Activated CD8-positive, alpha-beta memory T cell treated with anti-CD3 and anti-CD28 coated beads for 1 hour (primary cell): ENCODE measurements around the gene CSRNP2.
A peak's percentile ranks its signal among the peaks of the same experiment; 100 is the strongest.
"Not testable (repeated sequence)": the region's sequence is repeated elsewhere in the genome, so short reads cannot be mapped to it uniquely, and the experiment has no call there.

ENCODE experiments used
- DNase-seq, 2 donors: peaks; one replicate each; pipeline ENCODE4 v3.0.0-alpha.2; 2020; ENCODE audit warnings: low read depth in 1 of 2; ENCODE audit errors: extremely low read depth in 1 of 2

CSRNP2 gene

GRCh38 chr12:51083126-51083833 is at the start of gene CSRNP2:
CSRNP2 (minus strand) TSS chr12:51083596; CDS start chr12:51076561, 7,035 bp downstream.
- peak; percentile 86 to 88 for DNase-seq

- no peak for DNase-seq
Observed at GRCh38 chr12:51132693-51133092, 49.3 kb upstream of the CSRNP2 start.

GRCh38 chr12:51131745-51132521 is 48.5 kb upstream of the CSRNP2 start:
- no peak for DNase-seq

GRCh38 chr12:51128919-51129318 is 45.5 kb upstream of the CSRNP2 start:
- no peak for DNase-seq

GRCh38 chr12:51127050-51127729 is 43.8 kb upstream of the CSRNP2 start:
- no peak for DNase-seq

- DNase-seq: no peak
Observed at GRCh38 chr12:51126297-51126696, 42.9 kb upstream of the CSRNP2 start.

- DNase-seq: no peak
Observed at GRCh38 chr12:51124504-51124903, 41.1 kb upstream of the CSRNP2 start.

GRCh38 chr12:51122844-51123243 is 39.4 kb upstream of the CSRNP2 start:
- no peak for DNase-seq

- no peak for DNase-seq
Observed at GRCh38 chr12:51118706-51119105, 35.3 kb upstream of the CSRNP2 start.

GRCh38 chr12:51115533-51115932 is 32.1 kb upstream of the CSRNP2 start:
- no peak for DNase-seq

GRCh38 chr12:51108136-51108535 is 24.7 kb upstream of the CSRNP2 start:
- no peak for DNase-seq

- no peak for DNase-seq
Observed at GRCh38 chr12:51103977-51104376, 20.6 kb upstream of the CSRNP2 start.

- no peak for DNase-seq
Observed at GRCh38 chr12:51098611-51099010, 15.2 kb upstream of the CSRNP2 start.

GRCh38 chr12:51090705-51091229 is 7.4 kb upstream of the CSRNP2 start:
- no peak for DNase-seq

- DNase-seq: no peak
Observed at GRCh38 chr12:51087818-51088217, 4.4 kb upstream of the CSRNP2 start.

- DNase-seq: no peak
Observed at GRCh38 chr12:51086933-51087332, 3.5 kb upstream of the CSRNP2 start.

- DNase-seq: no peak
Observed at GRCh38 chr12:51085757-51086156, 2.4 kb upstream of the CSRNP2 start.

- no peak for DNase-seq
Observed at GRCh38 chr12:51082561-51083125, 753 bp downstream of the CSRNP2 start.

- DNase-seq: no peak
Observed at GRCh38 chr12:51081421-51081820, 2.0 kb downstream of the CSRNP2 start.

GRCh38 chr12:51080136-51080535 is 3.3 kb downstream of the CSRNP2 start:
- DNase-seq: no peak

GRCh38 chr12:51078866-51079265 is 4.5 kb downstream of the CSRNP2 start:
- DNase-seq: not testable (repeated sequence)
